Karpas-422 (cell line): Measurements from ENCODE around the gene ZNF735. TPM values are rescaled to one million over a fixed set of nuclear protein-coding genes. Genes with fewer than 3 reads are reported as not detected.
"Not testable (repeated sequence)": the region's sequence is repeated elsewhere in the genome, so short reads cannot be mapped to it uniquely, and the experiment has no call there.

Source experiments
- DNase-seq: peaks from one replicate; pipeline ENCODE4 v3.0.0-alpha.2; 2015
- H2AFZ ChIP-seq: fragments of 200-600 bp; sonication (generic); 2 replicates; pipeline ENCODE4 v1.6.1; 2014; ENCODE audit warnings: antibody characterized with exemption, low read length, mixed read lengths
- H3K27ac ChIP-seq: fragments of 200-600 bp; sonication (generic); 2 replicates; pipeline ENCODE4 v1.5.1; 2014; ENCODE audit warnings: mild to moderate bottlenecking, low read length, moderate library complexity
- H3K27me3 ChIP-seq: fragments of 200-600 bp; sonication (generic); 2 replicates; pipeline ENCODE4 v1.6.1; 2014; ENCODE audit warnings: low read length, mixed read lengths
- H3K36me3 ChIP-seq: fragments of 200-600 bp; sonication (generic); 2 replicates; pipeline ENCODE4 v1.6.1; 2014; ENCODE audit warnings: low read length, mixed read lengths; ENCODE audit not compliant: insufficient read depth
- H3K4me1 ChIP-seq: fragments of 200-600 bp; sonication (generic); 2 replicates; pipeline ENCODE4 v1.6.1; 2014; ENCODE audit warnings: mild to moderate bottlenecking, low read length, mixed read lengths
- H3K4me2 ChIP-seq: fragments of 200-600 bp; sonication (generic); 2 replicates; pipeline ENCODE4 v1.6.1; 2014; ENCODE audit warnings: low read length, low read depth, mild to moderate bottlenecking; ENCODE audit not compliant: poor library complexity, severe bottlenecking
- H3K4me3 ChIP-seq: fragments of 200-600 bp; sonication (generic); 2 replicates; pipeline ENCODE4 v1.5.1; 2014; ENCODE audit warnings: mild to moderate bottlenecking, antibody characterized with exemption, low read length, mixed read lengths
- H3K79me2 ChIP-seq: fragments of 200-600 bp; sonication (generic); 2 replicates; pipeline ENCODE4 v1.6.1; 2014; ENCODE audit warnings: mild to moderate bottlenecking, low read length, mixed read lengths
- H3K9ac ChIP-seq: fragments of 200-600 bp; sonication (generic); 2 replicates; pipeline ENCODE4 v1.6.0; 2014; ENCODE audit warnings: low read length
- H3K9me2 ChIP-seq: fragments of 200-600 bp; sonication (generic), shearing (Covaris generic); replicated peaks from 2 replicates; pipeline ENCODE4 v1.6.0; 2014; ENCODE audit warnings: mild to moderate bottlenecking, low read length, moderate library complexity; ENCODE audit not compliant: insufficient read depth
- H3K9me3 ChIP-seq: fragments of 300-700, 200-600 bp; sonication (generic); 2 replicates; pipeline ENCODE4 v1.6.1; 2014; ENCODE audit warnings: low read length, mixed read lengths
- H4K20me1 ChIP-seq: fragments of 200-600 bp; sonication (generic); 2 replicates; pipeline ENCODE4 v1.6.1; 2014; ENCODE audit warnings: mild to moderate bottlenecking, antibody characterized with exemption, low read length, low read depth; ENCODE audit not compliant: insufficient read depth
- total RNA-seq: library from RNA; depleted of rRNA; stranded (reverse); fragments of >200 nt; shearing (Covaris generic); gene quantifications from 2 replicates; pipeline ENCODE4 v1.2.3, GENCODE V29; 2014; ENCODE audit warnings: low replicate concordance; rRNA removed

The ZNF735 gene
- not detected in 2 replicates for total RNA-seq

DNA sequence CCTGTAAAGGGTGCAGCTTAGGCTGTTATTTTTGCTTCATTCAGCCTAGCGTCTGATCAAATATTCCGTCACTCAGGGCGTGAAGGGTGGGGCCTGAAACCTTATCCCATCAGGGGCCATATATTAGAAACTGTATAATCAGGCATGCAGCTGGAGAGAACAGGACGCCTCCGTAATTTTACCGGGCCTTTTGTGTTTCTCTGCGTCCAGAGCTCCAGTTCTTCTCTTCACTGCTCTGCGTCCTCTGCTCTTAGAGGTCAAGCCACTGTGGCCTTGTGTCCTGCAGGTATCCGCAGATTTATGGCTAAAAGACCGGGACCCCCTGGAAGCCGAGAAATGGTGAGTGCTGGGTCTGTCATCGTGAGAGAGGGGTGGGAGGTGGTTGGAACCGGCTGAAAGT, at the start of gene ZNF735:
Gene ZNF735 (plus strand): TSS at position 301 of the 400 bp plus-strand sequence. CDS start 0 bp downstream, at position 301.
- no peak for DNase-seq
- Histone ChIP-seq H3K9me2 (no peaks in the 10 kb centered on the region), H3K27me3 (no peaks in the 10 kb centered on the region), H3K4me1 (no peaks in the 10 kb centered on the region), H3K4me2 (no peak within 1 kb of the TSS), H4K20me1 (no peaks in the 10 kb centered on the region), H3K36me3 (no peaks in the 10 kb centered on the region), H3K79me2 (no peaks in the 10 kb centered on the region), H2AFZ (no peak within 1 kb of the TSS), H3K9ac (no peak within 1 kb of the TSS), H3K4me3 (no peak within 1 kb of the TSS), H3K27ac (no peak within 1 kb of the TSS), H3K9me3 (no peaks in the 10 kb centered on the region)

DNA sequence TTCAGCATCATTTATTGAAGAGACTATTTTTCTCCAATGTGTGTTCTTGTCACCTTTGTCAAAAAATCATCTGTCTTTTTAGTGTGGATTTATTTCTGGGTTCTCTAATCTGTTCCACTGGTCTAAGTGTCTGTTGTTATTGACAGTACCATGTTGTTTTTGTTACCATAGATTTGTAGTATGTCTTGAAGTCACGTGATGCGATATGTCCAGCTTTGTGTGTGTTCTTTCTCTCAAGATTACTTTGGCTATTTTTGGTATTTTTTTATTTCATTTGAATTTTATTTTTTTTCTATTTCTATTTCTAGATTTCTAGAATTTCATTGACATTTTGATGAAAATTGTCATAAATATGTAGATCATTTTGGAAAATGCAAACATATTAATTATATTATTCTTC, 36.0 kb upstream of the ZNF735 start:
- H3K36me3 ChIP-seq, H3K79me2 ChIP-seq, H4K20me1 ChIP-seq, DNase-seq, H2AFZ ChIP-seq, H3K4me1 ChIP-seq, H3K27me3 ChIP-seq, H3K4me2 ChIP-seq, H3K9ac ChIP-seq, H3K27ac ChIP-seq, H3K9me2 ChIP-seq, H3K4me3 ChIP-seq: not testable (repeated sequence)
- peaks cover 16% of the 10 kb centered on the region for H3K9me3 ChIP-seq

DNA sequence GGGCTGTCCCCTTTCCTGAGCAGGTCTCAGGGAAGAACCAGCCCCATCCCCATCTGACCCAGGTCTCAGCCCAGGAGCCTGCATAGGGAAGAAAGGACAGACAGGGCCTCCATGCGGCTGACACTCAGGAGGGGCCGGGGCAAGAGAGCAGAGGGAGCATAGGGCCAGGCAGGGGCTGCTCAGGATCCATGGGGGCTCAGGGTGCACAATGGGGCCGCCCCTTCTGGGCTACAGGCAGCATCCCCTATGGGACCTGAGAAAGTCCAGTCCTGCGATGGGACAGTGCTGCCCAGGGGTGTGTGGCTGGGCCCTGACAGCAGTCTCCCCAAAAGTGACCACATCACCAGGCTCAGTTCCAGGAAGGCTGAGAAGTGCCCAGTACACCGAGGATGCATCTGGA, 32.7 kb upstream of the ZNF735 start:
- Histone ChIP-seq H3K4me3 (no peak overlapping the region), H3K9me2 (no peaks in the 10 kb centered on the region), H3K4me1 (no peaks in the 10 kb centered on the region), H3K27me3 (no peaks in the 10 kb centered on the region), H2AFZ (no peak overlapping the region), H3K9ac (no peak overlapping the region), H3K4me2 (no peak overlapping the region), H3K27ac (no peak overlapping the region), H4K20me1 (no peaks in the 10 kb centered on the region), H3K79me2 (no peaks in the 10 kb centered on the region), H3K36me3 (no peaks in the 10 kb centered on the region), H3K9me3 (peaks cover 15% of the 10 kb centered on the region)
- no peak for DNase-seq

DNA sequence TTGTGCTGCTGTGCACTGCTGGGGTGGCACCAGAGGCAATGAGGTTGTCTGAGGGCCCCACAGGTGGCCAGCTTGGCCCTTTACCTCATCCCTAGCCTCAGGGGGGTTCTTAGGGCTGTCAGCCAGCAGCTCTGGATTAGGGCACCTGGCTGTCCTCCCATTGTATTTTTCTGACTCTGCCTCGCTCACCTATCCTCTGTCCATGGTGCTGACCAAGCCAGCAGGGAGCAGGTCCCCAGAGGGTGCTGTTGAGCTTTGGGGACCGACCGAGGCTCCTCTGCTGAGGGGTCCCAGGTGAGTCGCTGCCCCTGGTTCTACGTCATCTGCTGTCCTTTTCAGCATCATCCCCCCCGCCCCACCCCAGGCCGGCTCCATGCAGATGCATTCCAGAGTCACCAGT, 32.1 kb upstream of the ZNF735 start:
- Histone ChIP-seq H3K4me3 (no peak overlapping the region), H3K4me2 (no peak overlapping the region), H3K4me1 (no peaks in the 10 kb centered on the region), H4K20me1 (no peaks in the 10 kb centered on the region), H3K79me2 (no peaks in the 10 kb centered on the region), H2AFZ (no peak overlapping the region), H3K9ac (no peak overlapping the region), H3K9me3 (peaks cover 15% of the 10 kb centered on the region), H3K27me3 (no peaks in the 10 kb centered on the region), H3K27ac (no peak overlapping the region), H3K36me3 (no peaks in the 10 kb centered on the region), H3K9me2 (no peaks in the 10 kb centered on the region)
- no peak for DNase-seq

DNA sequence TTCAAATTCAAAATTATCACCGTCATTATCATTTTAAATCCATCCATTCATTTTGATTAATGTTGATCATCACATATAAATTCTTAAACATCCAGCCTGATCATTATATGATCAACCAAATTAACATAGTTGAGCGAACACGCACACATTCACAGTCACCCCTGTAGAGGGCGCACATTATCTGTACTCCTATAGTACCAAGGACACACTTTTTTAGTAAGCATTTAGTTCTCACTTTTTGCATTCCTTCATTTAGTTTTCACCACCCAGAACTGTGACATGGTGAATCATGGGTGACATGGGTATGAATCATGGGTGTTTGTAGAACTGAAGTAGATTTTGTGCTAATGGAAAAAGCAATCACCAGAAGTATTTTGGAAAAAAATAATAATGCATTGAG, 26.0 kb upstream of the ZNF735 start:
- no peak overlapping the region for H3K27ac ChIP-seq
- no peaks in the 10 kb centered on the region for H3K4me1 ChIP-seq
- H3K4me2 ChIP-seq, result no peak overlapping the region
- H2AFZ ChIP-seq, result no peak overlapping the region
- peak; percentile 71 for DNase-seq
- no peak overlapping the region for H3K4me3 ChIP-seq
- no peaks in the 10 kb centered on the region for H3K36me3 ChIP-seq
- H3K27me3 ChIP-seq, result no peaks in the 10 kb centered on the region
- H3K9ac ChIP-seq, result no peak overlapping the region
- H3K9me3 ChIP-seq, result peaks cover 4% of the 10 kb centered on the region; the same call in 1 of the 2 replicates
- H3K79me2 ChIP-seq, result no peaks in the 10 kb centered on the region
- H3K9me2 ChIP-seq, result no peaks in the 10 kb centered on the region
- no peaks in the 10 kb centered on the region for H4K20me1 ChIP-seq

DNA sequence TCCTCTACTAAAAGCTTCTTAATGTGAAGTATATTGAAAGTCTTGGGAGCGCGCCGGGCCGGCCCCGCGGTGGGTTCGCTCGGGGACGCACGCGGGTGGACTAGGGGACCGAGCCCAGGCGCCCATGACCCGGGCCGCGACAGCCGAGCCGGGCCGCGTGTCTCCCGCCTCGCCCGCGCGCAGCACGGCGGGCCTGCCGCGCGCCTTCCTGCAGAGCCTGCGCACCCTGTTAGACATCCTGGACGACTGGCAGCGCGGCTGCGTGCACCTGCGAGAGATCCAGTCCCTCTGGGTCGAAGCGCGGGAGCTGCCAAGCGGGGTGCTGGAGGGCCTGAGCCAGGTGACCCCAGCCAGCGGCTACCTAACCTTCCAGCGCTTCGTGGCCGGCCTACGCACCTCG, 25.4 kb upstream of the ZNF735 start:
- no peaks in the 10 kb centered on the region for H3K79me2 ChIP-seq
- H3K4me3 ChIP-seq, result no peak overlapping the region

DNA sequence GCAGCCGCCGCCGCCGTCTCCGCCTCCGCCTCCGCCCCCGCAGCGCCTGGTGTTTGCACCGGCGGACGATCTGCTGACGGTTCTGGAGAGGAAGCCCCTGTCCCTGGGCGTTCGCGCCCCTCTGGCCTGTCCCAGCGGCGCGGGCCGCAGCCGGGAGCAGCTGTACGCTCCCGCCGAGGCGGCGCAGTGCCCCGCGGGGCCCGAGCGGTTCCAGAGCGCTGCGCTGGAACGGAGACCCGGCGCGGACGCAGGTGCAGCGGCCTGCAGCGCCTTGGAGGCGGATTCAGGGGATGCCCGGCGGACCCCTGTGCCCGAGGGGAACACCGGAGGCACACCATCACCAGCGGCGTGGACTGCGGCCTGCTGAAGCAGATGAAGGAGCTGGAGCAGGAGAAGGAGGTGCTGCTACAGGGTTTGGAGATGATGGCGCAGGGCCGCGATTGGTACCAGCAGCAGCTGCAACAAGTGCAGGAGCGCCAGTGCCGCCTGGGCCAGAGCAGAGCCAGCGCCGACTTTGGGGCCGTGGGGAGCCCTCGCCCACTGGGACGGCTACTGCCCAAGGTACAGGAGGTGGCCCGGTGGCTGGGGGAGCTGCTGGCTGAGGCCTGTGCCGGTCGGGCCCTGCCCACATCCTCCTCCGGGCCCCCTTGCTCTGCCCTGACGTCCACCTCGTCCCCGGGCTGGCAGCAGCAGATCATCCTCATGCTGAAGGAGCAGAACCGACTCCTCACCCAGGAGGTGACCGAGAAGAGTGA, 24.8 kb upstream of the ZNF735 start:
- DNase-seq, result no peak
- Histone ChIP-seq H3K27ac (no peak overlapping the region), H3K4me1 (no peaks in the 10 kb centered on the region), H4K20me1 (no peaks in the 10 kb centered on the region), H3K4me2 (no peak overlapping the region), H3K9ac (no peak overlapping the region), H3K4me3 (no peak overlapping the region), H3K79me2 (no peaks in the 10 kb centered on the region), H3K36me3 (no peaks in the 10 kb centered on the region), H3K9me3 (no peaks in the 10 kb centered on the region), H3K9me2 (no peaks in the 10 kb centered on the region), H2AFZ (no peak overlapping the region), H3K27me3 (no peaks in the 10 kb centered on the region)

More for the DNA sequence above, 25.4 kb upstream of the ZNF735 start:
- H3K9me3 ChIP-seq, result peaks cover 4% of the 10 kb centered on the region; the same call in 1 of the 2 replicates
- no peaks in the 10 kb centered on the region for H3K9me2 ChIP-seq
- H3K27ac ChIP-seq, result no peak overlapping the region
- no peak overlapping the region for H3K4me2 ChIP-seq
- no peaks in the 10 kb centered on the region for H4K20me1 ChIP-seq
- H3K9ac ChIP-seq, result no peak overlapping the region
- H3K36me3 ChIP-seq, result no peaks in the 10 kb centered on the region
- no peak for DNase-seq
- H3K27me3 ChIP-seq, result no peaks in the 10 kb centered on the region
- H3K4me1 ChIP-seq, result no peaks in the 10 kb centered on the region
- H2AFZ ChIP-seq, result no peak overlapping the region

DNA sequence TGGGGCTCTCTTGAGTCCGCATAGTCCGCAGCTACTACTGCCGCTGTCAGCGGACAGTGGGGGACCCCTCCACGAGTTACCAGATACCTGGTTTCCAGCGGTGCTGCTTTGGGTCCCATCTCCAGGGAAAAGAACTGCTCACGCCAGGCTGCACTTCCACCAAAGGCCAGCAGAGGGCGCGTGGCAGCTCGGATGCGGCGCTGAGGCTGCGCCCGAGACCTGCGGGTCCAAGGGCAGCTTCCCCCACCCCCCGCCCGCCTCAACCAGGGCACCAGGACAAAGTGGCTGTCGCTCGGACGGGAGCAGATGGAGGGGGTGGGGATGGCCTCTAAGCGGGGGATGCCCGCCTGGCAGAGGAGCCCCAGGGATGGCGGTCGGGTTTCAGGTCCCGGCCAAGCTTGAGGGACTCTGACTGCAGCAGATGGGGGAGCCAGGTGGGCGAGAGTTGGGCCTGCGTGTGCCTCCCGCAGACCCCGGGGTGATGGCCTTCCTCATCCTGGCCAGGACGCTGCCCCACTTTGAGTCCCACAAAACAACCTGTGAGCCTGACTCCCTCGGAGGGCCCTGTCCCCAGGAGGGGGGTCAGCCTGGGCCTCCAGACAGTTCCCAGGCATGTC, 23.8 kb upstream of the ZNF735 start:
- no peaks in the 10 kb centered on the region for H3K79me2 ChIP-seq
- no peaks in the 10 kb centered on the region for H3K36me3 ChIP-seq
- no peak overlapping the region for H3K9ac ChIP-seq
- H3K9me3 ChIP-seq, result no peaks in the 10 kb centered on the region
- no peak overlapping the region for H3K4me3 ChIP-seq
- H3K27me3 ChIP-seq, result no peaks in the 10 kb centered on the region
- DNase-seq, result no peak
- no peak overlapping the region for H3K27ac ChIP-seq
- H2AFZ ChIP-seq, result no peak overlapping the region
- H3K4me2 ChIP-seq, result no peak overlapping the region
- no peaks in the 10 kb centered on the region for H3K4me1 ChIP-seq
- H3K9me2 ChIP-seq, result no peaks in the 10 kb centered on the region
- no peaks in the 10 kb centered on the region for H4K20me1 ChIP-seq
